HG03575 (cell line): ENCODE results near the gene PCBD1.

Experiments used
- ATAC-seq: cut with Tn5 transposase; IDR thresholded peaks from one replicate; pipeline ENCODE4 v1.9.1; 2021; ENCODE audit not compliant: unreplicated experiment, insufficient number of reproducible peaks, low FRiP score; ENCODE audit errors: extremely low read depth

PCBD1 gene

DNA sequence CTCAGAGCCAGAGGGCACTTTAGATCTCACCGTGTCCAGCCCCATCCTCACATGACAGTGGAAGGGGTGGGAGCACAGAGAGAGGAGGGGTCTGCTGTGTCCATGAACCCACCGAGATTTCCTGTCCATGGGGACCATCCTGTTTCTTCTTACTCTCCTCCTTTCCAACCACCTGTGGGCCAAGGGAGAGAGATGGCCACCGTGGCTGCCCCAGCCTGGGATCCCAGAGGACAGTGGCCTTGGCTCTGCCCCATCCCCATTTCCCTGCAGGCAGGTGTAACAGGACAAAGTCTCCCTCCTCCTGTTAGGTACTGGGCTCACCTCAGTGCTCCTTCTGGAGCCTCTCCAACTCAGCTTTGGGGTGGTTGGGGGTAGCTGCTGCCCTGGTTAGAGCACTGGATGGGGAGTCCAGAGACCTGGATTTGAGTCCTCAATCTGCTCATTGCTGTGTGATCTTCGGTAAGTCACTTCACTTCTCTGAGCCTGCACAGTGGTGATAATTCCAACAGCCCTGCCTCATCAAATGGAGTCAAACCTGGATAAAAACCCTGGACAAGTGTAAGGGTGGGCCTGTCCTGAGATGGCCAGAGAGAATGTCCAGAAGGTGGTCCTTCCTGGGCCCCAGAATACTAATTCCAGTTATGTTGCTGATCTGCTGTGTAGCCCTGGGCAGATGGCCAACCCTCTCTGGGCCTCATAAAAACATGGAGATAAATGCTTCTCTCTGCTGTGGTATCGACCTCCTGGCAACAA, 17.8 kb upstream of the PCBD1 start:
- ATAC-seq: no peak

DNA sequence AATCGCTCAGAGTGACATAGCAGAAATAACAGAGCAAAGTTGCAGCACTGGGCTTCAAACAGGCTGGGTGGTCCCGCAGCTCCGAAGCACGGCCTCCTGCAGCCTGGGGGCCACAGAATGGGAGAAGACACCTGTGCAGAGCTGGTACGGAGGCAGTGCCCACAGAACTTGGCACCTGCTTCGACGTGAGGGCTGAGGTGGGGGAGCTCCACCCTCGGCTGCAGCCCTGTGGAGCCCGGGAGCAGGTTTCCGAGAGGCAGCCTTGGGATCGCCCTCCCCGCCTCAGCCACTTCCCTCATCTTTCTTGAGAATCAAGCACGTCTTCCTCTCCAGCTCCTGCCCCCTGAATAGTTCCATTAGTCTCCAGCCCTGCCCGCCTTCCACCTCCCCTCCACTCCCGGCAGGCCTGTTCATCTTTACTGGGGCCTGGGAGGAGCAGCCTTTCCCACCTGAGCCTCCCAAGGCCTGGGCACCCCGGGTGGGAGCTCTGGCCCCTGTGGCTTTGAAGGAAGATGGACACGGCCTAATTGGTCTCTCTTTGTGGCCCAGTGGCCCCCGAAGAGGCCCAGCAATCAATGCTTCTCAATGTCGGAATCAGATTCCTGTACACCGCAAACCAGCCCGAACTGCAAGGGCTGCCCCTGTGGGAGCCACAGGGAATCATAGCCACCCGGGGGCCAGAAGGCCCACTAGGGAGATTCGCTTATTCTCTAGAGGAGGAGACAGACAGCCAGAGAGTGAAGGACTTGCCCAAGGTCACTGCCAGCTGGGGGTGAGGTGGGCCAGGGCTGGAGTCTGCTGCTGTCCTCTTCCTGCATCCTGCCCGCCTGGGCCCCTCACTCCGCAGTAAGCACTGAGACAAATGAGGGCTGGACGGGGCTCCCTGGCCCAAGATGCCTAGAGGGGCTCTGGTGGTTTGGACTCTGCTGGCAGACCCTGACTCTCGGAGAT, 17.0 kb upstream of the PCBD1 start:
- ATAC-seq: no peak

- ATAC-seq: no peak
Observed at GRCh38 chr10:70903262-70903921, 15.0 kb upstream of the PCBD1 start.

- ATAC-seq: no peak
Observed at GRCh38 chr10:70902661-70903261, 14.4 kb upstream of the PCBD1 start.

- no peak for ATAC-seq
Observed at GRCh38 chr10:70901276-70901878, 13.0 kb upstream of the PCBD1 start.

- ATAC-seq: no peak
Observed at GRCh38 chr10:70899096-70899495, 10.7 kb upstream of the PCBD1 start.

DNA sequence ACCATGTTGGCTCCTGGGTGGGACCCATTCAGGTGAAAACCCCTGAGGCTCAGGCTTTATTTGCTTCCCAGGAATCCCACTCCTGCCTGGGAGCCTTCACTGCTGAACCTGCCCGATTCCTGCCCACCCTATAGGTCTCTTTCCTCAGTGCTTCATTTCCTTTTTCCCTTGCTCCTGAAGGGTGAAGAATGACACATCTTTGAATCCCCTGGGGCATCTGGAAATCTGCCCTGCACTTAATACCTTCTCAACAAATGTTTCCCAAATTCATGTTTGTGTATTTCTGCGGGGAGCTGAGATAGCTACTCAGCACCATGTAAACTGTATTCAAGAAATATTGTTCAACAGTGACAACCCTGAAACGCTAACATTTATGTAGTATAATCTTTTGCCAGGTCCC, 10.3 kb upstream of the PCBD1 start:
- ATAC-seq: no peak

DNA sequence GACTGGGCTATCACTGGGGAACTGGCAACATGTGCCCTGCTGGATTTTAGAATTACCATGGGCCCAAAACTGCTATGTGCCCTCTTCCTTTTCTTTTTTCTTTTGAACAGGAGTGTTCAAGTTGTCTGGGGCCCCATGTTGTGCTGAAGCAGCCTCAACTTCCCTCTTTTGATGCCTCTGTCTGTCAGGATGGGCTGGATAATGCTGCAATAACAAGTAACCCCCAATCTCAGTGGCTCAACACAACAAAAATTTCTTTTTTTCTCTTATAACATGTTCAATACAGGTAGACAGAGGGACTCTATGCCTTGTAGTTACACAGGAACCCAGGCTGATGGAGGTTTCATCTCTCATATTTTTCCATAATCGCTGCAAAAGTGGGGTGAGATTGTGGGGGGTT, 8.2 kb upstream of the PCBD1 start:
- ATAC-seq: no peak

DNA sequence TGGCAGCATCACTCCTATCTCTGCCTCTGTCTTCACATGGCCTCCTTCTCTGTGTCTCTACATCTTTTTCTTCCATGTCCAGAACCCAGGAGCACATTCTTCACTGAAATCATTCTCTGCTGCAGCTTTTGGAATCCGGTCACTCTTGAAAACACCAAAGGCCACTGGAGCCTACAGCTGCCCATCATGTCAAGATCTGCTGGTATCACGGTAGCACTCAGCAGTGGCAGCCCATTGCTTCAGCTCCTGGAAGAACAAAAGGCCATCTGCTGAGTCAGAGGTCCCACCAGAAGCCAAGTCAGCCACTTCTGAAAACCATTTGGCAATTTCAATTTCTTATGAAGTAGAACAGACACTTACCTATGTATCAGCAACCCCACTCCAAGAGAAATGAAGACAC, 6.1 kb upstream of the PCBD1 start:
- no peak for ATAC-seq

GRCh38 chr10:70893227-70894006, 5.1 kb upstream of the PCBD1 start:
- ATAC-seq: no peak

- ATAC-seq: no peak
Observed at GRCh38 chr10:70892631-70893030, 4.3 kb upstream of the PCBD1 start.

GRCh38 chr10:70891627-70892026, 3.3 kb upstream of the PCBD1 start:
- ATAC-seq: no peak

- ATAC-seq: no peak
Observed at GRCh38 chr10:70890917-70891431, 2.6 kb upstream of the PCBD1 start.

GRCh38 chr10:70889291-70889690, 926 bp upstream of the PCBD1 start:
- no peak for ATAC-seq

GRCh38 chr10:70886921-70887665, 1.3 kb downstream of the PCBD1 start:
- no peak for ATAC-seq

- ATAC-seq: no peak
Observed at GRCh38 chr10:70885931-70886903, 2.1 kb downstream of the PCBD1 start.
